H1 (cell line): ENCODE measurements around the gene TUBGCP3. TPM values are rescaled to one million over a fixed set of nuclear protein-coding genes. Genes with fewer than 3 reads are reported as not detected.

ENCODE experiments used
- CTCF ChIA-PET: fragments of 300-600 bp; sonication (Branson Sonifier 250); formaldehyde crosslinking; loops from one replicate; lab custom pipeline; 2021; ENCODE audit not compliant: partially characterized antibody; lab: Charles Lee
- POLR2A ChIA-PET: fragments of 300-600 bp; sonication (Branson Sonifier 250); formaldehyde crosslinking; loops from one replicate; lab custom pipeline; 2021; ENCODE audit warnings: inconsistent platforms; ENCODE audit not compliant: partially characterized antibody; lab: Charles Lee
- DNase-seq, 2 experiments: peaks; one replicate each; pipeline versions ENCODE4 v3.0.0 to v3.0.0-alpha.2; 2010 to 2022; ENCODE audit warnings: low spot score in 2 of 2, low read depth in 1 of 2, mixed read lengths in 1 of 2
- FAIRE-seq: peaks from 2 replicates; lab custom pipeline; 2011; peaks lifted over from hg19 to GRCh38; lab: Jason Lieb, UNC
- H2AFZ ChIP-seq: 2 replicates; pipeline ENCODE4 v1.8.1; 2012; ENCODE audit warnings: low read length, inconsistent platforms
- H2AK5ac ChIP-seq: 2 replicates; pipeline ENCODE4 v1.6.1; 2013; ENCODE audit warnings: low read depth, low read length
- H2BK120ac ChIP-seq: replicated peaks from 2 replicates; pipeline ENCODE3; 2013; ENCODE audit warnings: low read depth, low read length, inconsistent platforms
- H2BK12ac ChIP-seq: 2 replicates; pipeline ENCODE4 v1.6.1; 2013; ENCODE audit warnings: low read depth, low read length
- H2BK15ac ChIP-seq: 2 replicates; pipeline ENCODE4 v1.6.1; 2013; ENCODE audit warnings: low read length
- H2BK20ac ChIP-seq: 2 replicates; pipeline ENCODE4 v1.6.1; 2013; ENCODE audit warnings: low read length
- H2BK5ac ChIP-seq: 2 replicates; pipeline ENCODE4 v1.6.1; 2013; ENCODE audit warnings: low read depth, low read length
- H3K14ac ChIP-seq: 2 replicates; pipeline ENCODE4 v1.6.1; 2013; ENCODE audit warnings: inconsistent platforms; ENCODE audit not compliant: insufficient read length
- H3K18ac ChIP-seq: 2 replicates; pipeline ENCODE4 v1.6.1; 2013; ENCODE audit warnings: low read length; ENCODE audit errors: extremely low read depth
- H3K23ac ChIP-seq: 2 replicates; pipeline ENCODE4 v1.6.1; 2013; ENCODE audit warnings: inconsistent platforms; ENCODE audit not compliant: insufficient read length
- H3K23me2 ChIP-seq: 2 replicates; pipeline ENCODE4 v1.6.1; 2013; ENCODE audit warnings: low read depth, low read length
- H3K27ac ChIP-seq: 2 replicates; pipeline ENCODE4 v1.6.1; 2011; ENCODE audit warnings: low read depth, low read length, inconsistent platforms
- H3K27me3 ChIP-seq, 4 experiments: replicated peaks in 1 of 4; 1 replicate in 1 of 4; 2 replicates in 3 of 4; pipeline versions ENCODE4 v1.6.1 to v1.8.1; 2011 to 2013; ENCODE audit warnings: low read length in 3 of 4, mild to moderate bottlenecking in 3 of 4, inconsistent platforms in 2 of 4, mixed read lengths in 2 of 4, moderate library complexity in 1 of 4; ENCODE audit not compliant: control insufficient read depth in 3 of 4, insufficient read depth in 3 of 4; ENCODE audit errors: extremely low read depth in 1 of 4
- H3K36me3 ChIP-seq, 4 experiments: 2 replicates each; pipeline versions ENCODE4 v1.6.1 to v1.8.1; 2011 to 2013; ENCODE audit warnings: mild to moderate bottlenecking in 4 of 4, low read length in 3 of 4, moderate library complexity in 2 of 4, control low read depth in 1 of 4, inconsistent platforms in 1 of 4; ENCODE audit not compliant: insufficient read depth in 4 of 4, control insufficient read depth in 2 of 4
- H3K4ac ChIP-seq: replicated peaks from 2 replicates; pipeline ENCODE3; 2013; ENCODE audit warnings: low read length, low read depth, mixed read lengths, inconsistent platforms; ENCODE audit not compliant: insufficient read length
- H3K4me1 ChIP-seq, 4 experiments: replicated peaks in 1 of 4; 1 replicate in 1 of 4; 2 replicates in 3 of 4; pipeline versions ENCODE4 v1.6.1 to v1.8.1; 2011 to 2013; ENCODE audit warnings: low read length in 3 of 4, inconsistent platforms in 2 of 4, mixed read lengths in 1 of 4; ENCODE audit not compliant: insufficient read depth in 4 of 4, control insufficient read depth in 3 of 4
- H3K4me2 ChIP-seq, 2 experiments: 2 replicates each; pipeline versions ENCODE4 v1.6.1 to v1.8.1; 2011 to 2013; ENCODE audit warnings: low read depth in 2 of 2, low read length in 2 of 2, control low read depth in 1 of 2, inconsistent platforms in 1 of 2, mild to moderate bottlenecking in 1 of 2; ENCODE audit not compliant: insufficient read depth in 1 of 2
- H3K4me3 ChIP-seq, 4 experiments: fragments of 200-600, 300-600 bp in 1 of 4; sonication (generic), shearing (Covaris generic), sonication (Bioruptor Twin) in 1 of 4; 2 replicates each; pipeline versions ENCODE4 v1.5.1 to v1.8.1; 2011 to 2016; ENCODE audit warnings: low read length in 4 of 4, low read depth in 3 of 4, control low read depth in 2 of 4, inconsistent platforms in 2 of 4, mild to moderate bottlenecking in 2 of 4, mixed read lengths in 1 of 4, moderate library complexity in 1 of 4; ENCODE audit not compliant: insufficient read depth in 2 of 4; ENCODE audit errors: extremely low read depth in 1 of 4
- H3K56ac ChIP-seq: replicated peaks from 2 replicates; pipeline ENCODE3; 2013; ENCODE audit warnings: low read depth, mild to moderate bottlenecking, mixed read lengths, low read length, inconsistent platforms; ENCODE audit not compliant: insufficient read length
- H3K79me1 ChIP-seq: 2 replicates; pipeline ENCODE4 v1.6.1; 2013; ENCODE audit warnings: low read depth, low read length, control low read depth
- H3K79me2 ChIP-seq, 2 experiments: 2 replicates each; pipeline versions ENCODE4 v1.6.1 to v1.8.1; 2012 to 2013; ENCODE audit warnings: low read length in 2 of 2, mild to moderate bottlenecking in 2 of 2, inconsistent platforms in 1 of 2; ENCODE audit not compliant: insufficient read depth in 2 of 2, control insufficient read depth in 1 of 2
- H3K9ac ChIP-seq, 4 experiments: replicated peaks in 1 of 4; 1 replicate in 1 of 4; 2 replicates in 3 of 4; pipeline versions ENCODE4 v1.6.1 to v1.8.1; 2011 to 2013; ENCODE audit warnings: low read depth in 3 of 4, low read length in 3 of 4, control low read depth in 2 of 4, mild to moderate bottlenecking in 2 of 4, moderate library complexity in 2 of 4, inconsistent platforms in 1 of 4; ENCODE audit errors: extremely low read depth in 1 of 4
- H3K9me3 ChIP-seq, 2 experiments: 2 replicates each; pipeline versions ENCODE4 v1.6.1 to v1.8.1; 2012 to 2013; ENCODE audit warnings: mild to moderate bottlenecking in 2 of 2, moderate library complexity in 2 of 2, control low read depth in 1 of 2, inconsistent platforms in 1 of 2, low read depth in 1 of 2, low read length in 1 of 2, mixed read lengths in 1 of 2; ENCODE audit not compliant: insufficient read depth in 2 of 2
- H4K20me1 ChIP-seq, 2 experiments: replicated peaks in 1 of 2; 2 replicates each; pipeline versions ENCODE3 to v1.8.1; 2011 to 2013; ENCODE audit warnings: inconsistent platforms in 2 of 2, low read length in 2 of 2, mild to moderate bottlenecking in 1 of 2; ENCODE audit not compliant: insufficient read depth in 2 of 2, control insufficient read depth in 1 of 2
- H4K5ac ChIP-seq: 2 replicates; pipeline ENCODE4 v1.6.1; 2013; ENCODE audit warnings: low read length, low read depth, mixed read lengths, inconsistent platforms; ENCODE audit not compliant: insufficient read length
- H4K8ac ChIP-seq: 2 replicates; pipeline ENCODE4 v1.8.0; 2013; ENCODE audit warnings: mild to moderate bottlenecking, moderate library complexity, low read length, inconsistent platforms; ENCODE audit not compliant: insufficient read depth; ENCODE audit errors: extremely low read depth
- H4K91ac ChIP-seq: replicated peaks from 2 replicates; pipeline ENCODE3; 2013; ENCODE audit warnings: low read length, mixed read lengths, inconsistent platforms; ENCODE audit not compliant: insufficient read length
- TAF1 ChIP-seq: IDR thresholded peaks from 2 replicates; pipeline ENCODE4 v1.6.1; 2011; ENCODE audit warnings: mild to moderate bottlenecking, low read depth, low read length
- WGBS, 2 experiments: shearing (Covaris generic) in 1 of 2; methylation state at CpG; one replicate each; pipeline versions ENCODE4 v1.1.6 to v1.1.7; 2013 to 2015; ENCODE audit warnings: low lambda C conversion rate in 2 of 2, mixed read lengths in 2 of 2, inconsistent platforms in 1 of 2, low coverage in 1 of 2, missing lambda C conversion rate in 1 of 2; ENCODE audit not compliant: insufficient replicate concordance in 2 of 2, insufficient coverage in 1 of 2, insufficient read length in 1 of 2; ENCODE audit errors: extremely low coverage in 1 of 2, missing lambda C conversion rate in 1 of 2; 5-methylcytosine and 5-hydroxymethylcytosine counted together
- polyA plus RNA-seq, 7 experiments: library from polyadenylated mRNA; depleted of rRNA in 3 of 7; stranded (reverse) in 5 of 7; unstranded in 2 of 7; fragments of >200 nt in 5 of 7; fragments of 200-250 nt in 2 of 7; gene quantifications; 1 replicate in 5 of 7; 2 replicates in 1 of 7; 4 replicates in 1 of 7; pipeline versions ENCODE4 v1.2.1 to v1.2.3, GENCODE V29; 2011 to 2013; ENCODE audit warnings: missing spikeins in 2 of 7, mixed read lengths in 2 of 7
- total RNA-seq: library from RNA; stranded (reverse); fragmentation: NEBNext Ultra II Directional; extraction: Animal tissue kit (Norgen Biotek cat#: 25700); gene quantifications from 2 replicates; pipeline ENCODE4 v1.2.1, GENCODE V29; 2021

TUBGCP3 gene
- total and polyA plus RNA-seq, 2 of the 8 experiments (the other 6 are each of a cell fraction or from before 2014, with no cell fraction given): 27.0 to 31.7 TPM

GRCh38 chr13:112438094-112438493 lies 149.9 kb downstream of the TUBGCP3 start:
- no peak overlapping the region for H2BK120ac ChIP-seq
- H3K79me1 ChIP-seq: peaks cover 3% of the 10 kb centered on the region; the same call in 1 of the 2 replicates
- FAIRE-seq (no peak), DNase-seq (no peak)
- H3K4me1 ChIP-seq: peaks cover 0 to 4% (median 0%) of the 10 kb centered on the region in 4 experiments; a peak in 1 of 7 replicates
- H2BK15ac ChIP-seq: no peak overlapping the region
- no peak overlapping the region for H2BK20ac ChIP-seq
- no peak overlapping the region for H2BK12ac ChIP-seq
- H3K9me3 ChIP-seq: peaks cover 2 to 16% of the 10 kb centered on the region in 2 experiments; a peak in 2 of 4 replicates
- H3K27ac ChIP-seq: no peak overlapping the region
- no peak overlapping the region for H2BK5ac ChIP-seq
- H3K9ac ChIP-seq: no peak overlapping the region
- H4K5ac ChIP-seq: no peak overlapping the region
- H3K23ac ChIP-seq: no peak overlapping the region
- peaks cover 0 to 2% (median 0%) of the 10 kb centered on the region in 4 experiments; a peak in 4 of 7 replicates for H3K27me3 ChIP-seq
- H3K4me3 ChIP-seq: no peak overlapping the region
- ChIA-PET CTCF (no interaction called here), POLR2A (interaction anchor here (0.5 kb wide), 1 partner anchor 47 kb away, joined by 3 read pairs; no protein-coding TSS in a partner anchor)
- 68% methylated on average over 1 of the region's 1 CpG; no CpG with 5 or more reads in 1 of the 2 experiments for WGBS, 2 experiments
- H3K56ac ChIP-seq: no peak overlapping the region
- H3K4me2 ChIP-seq: no peak overlapping the region
- H3K18ac ChIP-seq: no peak overlapping the region
- H4K8ac ChIP-seq: no peak overlapping the region
- H3K36me3 ChIP-seq: no peaks in the 10 kb centered on the region
- H2AK5ac ChIP-seq: no peak overlapping the region
- 0 out of 4 replicates have a peak, but pooled peaks cover 0 to 2% of the 10 kb centered on the region in 2 experiments for H3K79me2 ChIP-seq
- H3K23me2 ChIP-seq: peaks cover 1% of the 10 kb centered on the region; the same call in 1 of the 2 replicates
- H4K20me1 ChIP-seq: peaks cover 0 to 3% of the 10 kb centered on the region in 2 experiments
- no peak overlapping the region for H4K91ac ChIP-seq
- H3K4ac ChIP-seq: no peak overlapping the region
- H3K14ac ChIP-seq: no peak overlapping the region
- H2AFZ ChIP-seq: no peak overlapping the region
- TF ChIP-seq TAF1: no peak
